HepG2 (cell line): Measurements from ENCODE around the gene DDX19B. TPM values are rescaled to one million over a fixed set of nuclear protein-coding genes. Genes with fewer than 3 reads are reported as not detected.
A peak's percentile ranks its signal among the peaks of the same experiment; 100 is the strongest.

Source experiments
- CENPX ChIP-seq: sonication (generic); formaldehyde crosslinking; IDR thresholded peaks from 2 replicates; pipeline ENCODE4 v1.9.0; 2021; ENCODE audit warnings: mild to moderate bottlenecking, missing genetic modification reagents, moderate library complexity
- CHCHD3 ChIP-seq: sonication (generic); formaldehyde crosslinking; IDR thresholded peaks from 2 replicates; pipeline ENCODE4 v1.8.0; 2022; ENCODE audit warnings: mild to moderate bottlenecking, missing genetic modification reagents, moderate library complexity
- HDAC1 ChIP-seq: sonication (generic); formaldehyde crosslinking; IDR thresholded peaks from 2 replicates; pipeline ENCODE4 v1.5.1; 2020; ENCODE audit warnings: mild to moderate bottlenecking, missing genetic modification reagents
- HNRNPH1 ChIP-seq: fragments of 200-400 bp; formaldehyde crosslinking; optimal IDR thresholded peaks from 2 replicates; pipeline ENCODE3; 2017; ENCODE audit warnings: mild to moderate bottlenecking, low read depth, low read length
- KLF12 ChIP-seq: sonication (generic); formaldehyde crosslinking; IDR thresholded peaks from 2 replicates; pipeline ENCODE4 v1.4.0; 2020; ENCODE audit warnings: missing genetic modification reagents, borderline replicate concordance
- MAFF ChIP-seq: IDR thresholded peaks from 2 replicates; pipeline ENCODE4 v1.6.1; 2011; ENCODE audit warnings: low read depth, low read length, improper control_type of control experiment
- MAZ ChIP-seq, 2 experiments: sonication (generic) in 1 of 2; formaldehyde crosslinking in 1 of 2; IDR thresholded peaks; 2 replicates each; pipeline versions ENCODE4 v1.5.0 to v1.6.1; 2012 to 2020; ENCODE audit warnings: low read depth in 2 of 2, mild to moderate bottlenecking in 2 of 2, borderline replicate concordance in 1 of 2, improper control_type of control experiment in 1 of 2, low read length in 1 of 2, missing genetic modification reagents in 1 of 2, moderate library complexity in 1 of 2
- POLR2AphosphoS2 ChIP-seq: IDR thresholded peaks from 2 replicates; pipeline ENCODE4 v1.6.1; 2011; ENCODE audit warnings: low read depth, low read length, improper control_type of control experiment
- PRDM10 ChIP-seq: sonication (generic); formaldehyde crosslinking; IDR thresholded peaks from 2 replicates; pipeline ENCODE4 v1.4.0; 2020; ENCODE audit warnings: low read depth, missing genetic modification reagents
- RARG ChIP-seq: sonication (generic); formaldehyde crosslinking; IDR thresholded peaks from 2 replicates; pipeline ENCODE4 v1.4.0; 2020; ENCODE audit warnings: low read depth, mild to moderate bottlenecking, missing genetic modification reagents
- SAP130 ChIP-seq: IDR thresholded peaks from 2 replicates; pipeline ENCODE4 v1.6.1; 2016; ENCODE audit warnings: low read depth
- SRSF4 ChIP-seq: fragments of 200-400 bp; formaldehyde crosslinking; IDR thresholded peaks from one replicate; pipeline ENCODE4 v1.6.1; 2018; ENCODE audit warnings: mild to moderate bottlenecking, low read depth, low read length, moderate library complexity; ENCODE audit not compliant: poor library complexity, severe bottlenecking
- TCF12 ChIP-seq, 2 experiments: fragments of 450-650 bp in 1 of 2; sonication (generic) in 1 of 2; formaldehyde crosslinking in 1 of 2; IDR thresholded peaks; 2 replicates each; pipeline versions ENCODE4 v1.6.1 to v1.8.0; 2017 to 2022; ENCODE audit warnings: antibody characterized with exemption in 1 of 2, mild to moderate bottlenecking in 1 of 2, missing genetic modification reagents in 1 of 2, moderate library complexity in 1 of 2
- ZKSCAN5 ChIP-seq: sonication (generic); formaldehyde crosslinking; IDR thresholded peaks from 2 replicates; pipeline ENCODE4 v1.5.1; 2020; ENCODE audit warnings: mild to moderate bottlenecking, missing genetic modification reagents
- ZNF160 ChIP-seq: sonication (generic); formaldehyde crosslinking; IDR thresholded peaks from 2 replicates; pipeline ENCODE4 v1.8.0; 2022; ENCODE audit warnings: mild to moderate bottlenecking, inconsistent platforms, missing genetic modification reagents
- ZNF232 ChIP-seq: sonication (generic); formaldehyde crosslinking; IDR thresholded peaks from 2 replicates; pipeline ENCODE4 v1.4.0; 2020; ENCODE audit warnings: missing genetic modification reagents, borderline replicate concordance
- ZNF234 ChIP-seq: sonication (generic); formaldehyde crosslinking; conservative IDR thresholded peaks from 2 replicates; pipeline ENCODE4 v1.5.1; 2020; ENCODE audit warnings: mild to moderate bottlenecking, missing genetic modification reagents
- ZNF335 ChIP-seq: sonication (generic); formaldehyde crosslinking; IDR thresholded peaks from 2 replicates; pipeline ENCODE4 v1.4.0; 2020; ENCODE audit warnings: missing genetic modification reagents
- ZNF709 ChIP-seq: sonication (generic); formaldehyde crosslinking; IDR thresholded peaks from 2 replicates; pipeline ENCODE4 v1.5.0; 2020; ENCODE audit warnings: mild to moderate bottlenecking, missing genetic modification reagents
- ZNF777 ChIP-seq: sonication (generic); formaldehyde crosslinking; IDR thresholded peaks from 2 replicates; pipeline ENCODE4 v1.4.0; 2020; ENCODE audit warnings: missing genetic modification reagents
- polyA plus RNA-seq, 8 experiments: library from polyadenylated mRNA; depleted of rRNA in 3 of 8; stranded (reverse) in 7 of 8; unstranded in 1 of 8; fragments of >200 nt; fragmentation: Illumina TruSeq in 4 of 8; extraction: Trizol in 4 of 8; gene quantifications; 2 replicates each; pipeline versions ENCODE4 v1.2.1 to v1.2.3, GENCODE V29; 2011 to 2016; ENCODE audit warnings: low read depth in 4 of 8, missing spikeins in 1 of 8, mixed read lengths in 1 of 8; ENCODE audit not compliant: insufficient read depth in 1 of 8
- total RNA-seq, 5 experiments: library from RNA; depleted of rRNA; stranded (reverse); fragments of >200 nt; fragmentation: Illumina TruSeq; extraction: Trizol; gene quantifications; 2 replicates each; pipeline ENCODE4 v1.2.3, GENCODE V29; 2016; ENCODE audit warnings: low read depth in 1 of 5
- TF ChIP-seq, protein P1 (sequence below): sonication (generic); formaldehyde crosslinking; IDR thresholded peaks from 2 replicates; pipeline ENCODE4 v1.5.0; 2020; ENCODE audit warnings: missing genetic modification reagents
- TF ChIP-seq, protein P2 (sequence below): sonication (generic); formaldehyde crosslinking; IDR thresholded peaks from 2 replicates; pipeline ENCODE4 v1.4.0; 2020; ENCODE audit warnings: missing genetic modification reagents

Gene DDX19B
- total and polyA plus RNA-seq, 2 of the 13 experiments (the other 11 are each of a cell fraction or from before 2014, with no cell fraction given) = 36.2 to 40.0 TPM

- no peak; the same call in 1 of the 2 replicates for TF ChIP-seq PRDM10 (CRISPR knock-in tag)
- TF ChIP-seq HNRNPH1 = peak; percentile 67
- peak; percentile 61; the same call in 1 of the 2 replicates for TF ChIP-seq ZNF234 (CRISPR knock-in tag)
- TF ChIP-seq KLF12 (CRISPR knock-in tag) = no peak; the same call in 1 of the 2 replicates
- peak; percentile 89; the same call in 1 of the 2 replicates for TF ChIP-seq ZNF232
- TF ChIP-seq MAZ (IDR thresholded peaks at IDR 0.05; ENCODE audit: borderline replicate concordance, low read depth, low read length) = no peak; the same call in 1 of the 2 replicates
- TF ChIP-seq MAZ (CRISPR knock-in tag; IDR thresholded peaks at IDR 0.05; ENCODE audit: low read depth) = peak; percentile 82; the same call in 1 of the 2 replicates
- TF ChIP-seq CENPX (CRISPR knock-in tag) = no peak
- TF ChIP-seq CHCHD3 (CRISPR knock-in tag) = peak; percentile 43; the same call in 1 of the 2 replicates
- TF ChIP-seq HDAC1 (CRISPR knock-in tag) = no peak; the same call in none of the 2 replicates
- TF ChIP-seq POLR2AphosphoS2 = no peak; the same call in 1 of the 2 replicates
- no peak for TF ChIP-seq MAFF
- TF ChIP-seq, protein P1, sequence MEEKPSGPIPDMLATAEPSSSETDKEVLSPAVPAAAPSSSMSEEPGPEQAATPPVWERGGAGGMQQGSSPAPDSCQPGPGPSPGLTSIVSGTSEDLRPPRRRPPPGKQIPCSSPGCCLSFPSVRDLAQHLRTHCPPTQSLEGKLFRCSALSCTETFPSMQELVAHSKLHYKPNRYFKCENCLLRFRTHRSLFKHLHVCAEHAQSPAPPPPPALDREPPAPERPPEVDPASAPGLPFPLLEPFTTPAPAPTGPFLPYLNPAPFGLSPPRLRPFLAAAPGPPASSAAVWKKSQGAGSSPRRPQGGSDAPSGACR (CRISPR knock-in tag) = peak; percentile 22; the same call in 1 of the 2 replicates
- TF ChIP-seq, protein P2, sequence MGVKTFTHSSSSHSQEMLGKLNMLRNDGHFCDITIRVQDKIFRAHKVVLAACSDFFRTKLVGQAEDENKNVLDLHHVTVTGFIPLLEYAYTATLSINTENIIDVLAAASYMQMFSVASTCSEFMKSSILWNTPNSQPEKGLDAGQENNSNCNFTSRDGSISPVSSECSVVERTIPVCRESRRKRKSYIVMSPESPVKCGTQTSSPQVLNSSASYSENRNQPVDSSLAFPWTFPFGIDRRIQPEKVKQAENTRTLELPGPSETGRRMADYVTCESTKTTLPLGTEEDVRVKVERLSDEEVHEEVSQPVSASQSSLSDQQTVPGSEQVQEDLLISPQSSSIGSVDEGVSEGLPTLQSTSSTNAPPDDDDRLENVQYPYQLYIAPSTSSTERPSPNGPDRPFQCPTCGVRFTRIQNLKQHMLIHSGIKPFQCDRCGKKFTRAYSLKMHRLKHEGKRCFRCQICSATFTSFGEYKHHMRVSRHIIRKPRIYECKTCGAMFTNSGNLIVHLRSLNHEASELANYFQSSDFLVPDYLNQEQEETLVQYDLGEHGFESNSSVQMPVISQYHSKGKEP (CRISPR knock-in tag) = peak; percentile 65; the same call in 1 of the 2 replicates
- no peak; the same call in 1 of the 2 replicates for TF ChIP-seq ZNF777 (CRISPR knock-in tag)
- peak; percentile 72; the same call in 1 of the 2 replicates for TF ChIP-seq ZNF709 (CRISPR knock-in tag)
- peak; percentile 96 for TF ChIP-seq SAP130 (CRISPR knock-in tag)
- peak; percentile 96 for TF ChIP-seq ZNF335
- no peak for TF ChIP-seq TCF12 (IDR thresholded peaks at IDR 0.05)
- TF ChIP-seq TCF12 (CRISPR knock-in tag; IDR thresholded peaks at IDR 0.05) = 0 out of 2 replicates have a peak, but pooled peaks have one; percentile 19
- TF ChIP-seq RARG = peak; percentile 98
- peak; percentile 32; the same call in 1 of the 2 replicates for TF ChIP-seq ZNF160 (CRISPR knock-in tag)
- no peak for TF ChIP-seq ZKSCAN5 (CRISPR knock-in tag)
- TF ChIP-seq SRSF4 = no peak
Observed at GRCh38 chr16:70380919-70381603, 82.1 kb downstream of the DDX19B start (continued).
